ENCODE measurements around the gene ZNF747.
"Not testable (repeated sequence)": the region's sequence is repeated elsewhere in the genome, so short reads cannot be mapped to it uniquely, and the experiment has no call there.

Gene ZNF747

DNA sequence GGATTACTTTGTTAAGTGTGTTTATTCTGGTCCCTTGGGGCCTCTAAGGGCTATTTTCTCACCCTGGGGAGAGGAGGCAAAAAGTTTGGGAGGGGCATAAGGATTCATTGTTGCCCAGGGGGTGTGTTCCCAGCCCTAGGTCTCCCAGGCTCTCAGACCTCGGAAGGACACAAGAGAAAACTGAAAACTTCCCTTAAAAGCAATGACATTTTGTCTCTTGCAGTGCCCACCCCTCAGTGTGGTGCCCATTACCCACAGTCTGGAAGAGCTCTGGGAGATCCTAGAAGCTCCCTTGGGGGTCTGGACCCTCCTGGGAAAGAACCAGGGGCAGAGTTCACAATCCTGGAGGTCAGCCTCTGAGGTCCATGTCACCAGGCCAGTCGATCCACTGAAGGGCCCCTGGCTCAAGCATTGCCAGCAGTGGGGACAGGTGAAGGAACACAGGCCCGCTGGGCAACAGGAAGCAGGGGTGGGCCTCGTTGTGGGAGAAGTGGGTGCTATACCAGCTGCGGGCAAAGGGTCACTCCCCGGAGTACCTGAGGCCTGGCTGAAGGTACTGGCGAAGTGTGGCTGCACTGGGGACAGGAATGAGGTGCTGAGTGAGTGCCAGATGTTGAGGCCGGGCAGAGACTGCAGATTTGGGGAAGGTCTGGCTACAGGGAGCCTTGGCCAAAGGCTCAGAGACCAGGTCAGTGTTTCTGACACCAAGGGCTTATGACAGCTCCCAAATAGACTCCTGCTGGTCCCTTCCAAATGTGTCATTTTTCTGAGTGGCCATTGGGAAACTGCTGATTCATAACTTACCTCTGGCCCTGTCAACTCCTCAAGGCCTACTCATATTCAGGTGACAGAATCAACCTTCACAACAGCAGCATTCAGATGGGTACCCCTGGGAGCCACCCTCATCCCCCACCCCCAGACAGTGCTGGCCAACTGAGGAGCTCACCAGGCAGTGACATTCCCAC, 4.6 kb upstream of the ZNF747 start:
- H3K4me3 ChIP-seq = no peak overlapping the region
- DNase-seq = no peak
- intact Hi-C loops (cut with DNase I; ENCODE audit: low total_unique reads) = no loop called here
- no peak overlapping the region for H3K27ac ChIP-seq
- no peaks in the 10 kb centered on the region for H3K9me3 ChIP-seq
- peaks cover 0 to 17% (median 7%) of the 10 kb centered on the region in 4 donors for H3K4me1 ChIP-seq
- H3K27me3 ChIP-seq = no peaks in the 10 kb centered on the region
- no peaks in the 10 kb centered on the region for H3K36me3 ChIP-seq
- TF ChIP-seq, protein P1, sequence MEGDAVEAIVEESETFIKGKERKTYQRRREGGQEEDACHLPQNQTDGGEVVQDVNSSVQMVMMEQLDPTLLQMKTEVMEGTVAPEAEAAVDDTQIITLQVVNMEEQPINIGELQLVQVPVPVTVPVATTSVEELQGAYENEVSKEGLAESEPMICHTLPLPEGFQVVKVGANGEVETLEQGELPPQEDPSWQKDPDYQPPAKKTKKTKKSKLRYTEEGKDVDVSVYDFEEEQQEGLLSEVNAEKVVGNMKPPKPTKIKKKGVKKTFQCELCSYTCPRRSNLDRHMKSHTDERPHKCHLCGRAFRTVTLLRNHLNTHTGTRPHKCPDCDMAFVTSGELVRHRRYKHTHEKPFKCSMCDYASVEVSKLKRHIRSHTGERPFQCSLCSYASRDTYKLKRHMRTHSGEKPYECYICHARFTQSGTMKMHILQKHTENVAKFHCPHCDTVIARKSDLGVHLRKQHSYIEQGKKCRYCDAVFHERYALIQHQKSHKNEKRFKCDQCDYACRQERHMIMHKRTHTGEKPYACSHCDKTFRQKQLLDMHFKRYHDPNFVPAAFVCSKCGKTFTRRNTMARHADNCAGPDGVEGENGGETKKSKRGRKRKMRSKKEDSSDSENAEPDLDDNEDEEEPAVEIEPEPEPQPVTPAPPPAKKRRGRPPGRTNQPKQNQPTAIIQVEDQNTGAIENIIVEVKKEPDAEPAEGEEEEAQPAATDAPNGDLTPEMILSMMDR (IDR thresholded peaks at IDR 0.05) = no peak

DNA sequence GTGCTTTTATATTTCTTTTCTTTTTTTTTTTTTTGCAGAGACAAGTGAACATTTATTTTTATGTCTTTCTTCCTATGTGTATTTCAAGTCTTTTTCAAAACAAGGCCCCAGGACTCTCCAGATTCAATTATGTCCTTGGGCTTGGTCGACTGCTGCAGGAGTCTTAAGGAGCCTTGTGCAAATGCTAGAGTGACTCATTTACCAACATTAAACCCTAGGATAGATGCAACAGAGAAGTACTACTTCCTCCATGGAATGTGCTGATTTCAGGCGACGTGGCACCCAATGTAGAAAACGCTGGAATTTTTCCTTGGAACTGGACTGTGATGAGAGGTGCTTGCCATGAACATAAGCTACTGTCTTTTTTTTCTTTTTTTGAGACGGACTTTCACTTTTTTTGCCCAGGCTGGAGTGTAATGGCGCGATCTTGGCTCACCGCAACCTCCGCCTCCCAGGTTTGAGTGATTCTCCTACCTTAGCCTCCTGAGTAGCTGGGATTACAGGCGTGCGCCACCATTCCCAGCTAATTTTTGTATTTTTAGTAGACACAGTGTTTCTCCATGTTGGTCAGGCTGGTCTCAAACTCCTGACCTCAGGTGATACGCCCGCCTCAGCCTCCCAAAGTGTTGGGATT, 1.9 kb upstream of the ZNF747 start:
- intact Hi-C loops (cut with DNase I; ENCODE audit: low total_unique reads); DNase-seq: not testable (repeated sequence)
- H3K27ac ChIP-seq = peak overlapping the region in 1 of 2 donors; percentile 99

DNA sequence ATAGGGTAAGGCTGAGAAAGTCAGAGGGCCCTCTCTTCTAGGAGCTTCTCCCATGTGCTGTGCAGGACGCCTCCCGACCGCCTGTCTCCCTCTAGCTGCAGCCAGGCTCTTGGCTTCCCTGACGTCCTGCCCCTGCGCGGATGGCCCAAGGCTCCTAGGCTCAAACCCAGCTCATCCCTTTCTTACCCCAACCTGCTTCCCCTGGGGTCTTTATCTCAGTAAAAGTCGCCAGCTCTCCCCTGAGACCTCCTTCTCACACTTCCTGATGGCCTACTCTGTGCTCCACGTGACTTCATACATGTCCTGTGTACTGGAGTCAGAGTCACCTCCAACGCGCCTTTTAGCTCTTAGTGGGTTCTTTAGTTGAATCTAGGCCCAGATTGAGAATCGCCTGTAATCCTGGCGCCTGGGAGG, 1.1 kb upstream of the ZNF747 start:
- Histone ChIP-seq H3K4me1 (peaks cover 0 to 37% (median 21%) of the 10 kb centered on the region in 4 donors), H3K4me3 (peak overlapping the region; percentile 75 to 83), H3K27ac (peak overlapping the region; percentile 94 to 99), H3K36me3 (peaks cover 11 to 26% (median 21%) of the 10 kb centered on the region in 3 donors), H3K27me3 (no peaks in the 10 kb centered on the region), H3K9me3 (no peaks in the 10 kb centered on the region)
- TF ChIP-seq, protein P1 (IDR thresholded peaks at IDR 0.05) = peak; percentile 42 to 53
- DNase-seq = peak; percentile 72 to 84
- intact Hi-C loops (cut with DNase I; ENCODE audit: low total_unique reads) = no loop called here

More for the DNA sequence above, 1.9 kb upstream of the ZNF747 start:
- H3K9me3 ChIP-seq, H3K27me3 ChIP-seq, H3K4me3 ChIP-seq: not testable (repeated sequence)
- Histone ChIP-seq H3K36me3 (peaks cover 11 to 19% (median 14%) of the 10 kb centered on the region in 3 donors), H3K4me1 (peaks cover 0 to 37% (median 21%) of the 10 kb centered on the region in 4 donors)

DNA sequence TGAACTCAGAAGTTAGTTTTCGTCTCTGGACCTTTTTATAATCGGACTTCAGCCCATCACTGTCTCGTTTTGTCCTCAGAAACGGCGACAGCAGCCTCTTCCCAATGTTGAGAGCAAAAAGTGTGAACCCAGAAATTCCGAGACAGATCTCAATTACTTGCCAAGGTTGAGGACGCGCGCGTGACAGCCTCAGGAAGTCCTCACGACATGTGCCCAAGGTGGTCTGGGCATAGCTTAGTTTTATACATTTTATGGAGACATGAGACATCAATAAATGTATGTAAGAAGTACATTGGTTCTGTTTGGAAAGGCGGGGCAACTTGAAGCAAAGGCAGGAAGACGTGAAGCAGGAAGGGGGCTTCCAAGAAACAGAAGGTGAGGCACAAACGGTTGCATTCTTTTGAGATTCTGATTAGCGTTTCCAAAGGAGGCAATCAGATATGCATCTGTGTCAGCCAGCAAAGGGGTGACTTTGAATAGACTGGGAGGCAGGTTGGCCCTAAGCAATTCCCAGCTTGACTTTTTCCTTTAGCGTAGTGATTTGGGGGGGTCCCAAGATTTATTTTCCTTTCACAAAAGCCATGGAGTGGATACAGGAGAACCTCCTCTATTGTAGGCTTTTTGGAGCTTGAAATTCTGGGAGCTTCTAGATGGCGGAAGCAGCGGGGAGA, 583 bp upstream of the ZNF747 start:
- DNase-seq = no peak
- Histone ChIP-seq H3K9me3 (no peaks in the 10 kb centered on the region), H3K27ac (peak overlapping the region; percentile 94 to 99), H3K4me3 (peak overlapping the region; percentile 75 to 83), H3K27me3 (no peaks in the 10 kb centered on the region), H3K4me1 (peaks cover 0 to 37% (median 21%) of the 10 kb centered on the region in 4 donors), H3K36me3 (peaks cover 11 to 31% (median 25%) of the 10 kb centered on the region in 3 donors)
- intact Hi-C loops (cut with DNase I; ENCODE audit: low total_unique reads) = no loop called here
- TF ChIP-seq, protein P1 (IDR thresholded peaks at IDR 0.05) = no peak

DNA sequence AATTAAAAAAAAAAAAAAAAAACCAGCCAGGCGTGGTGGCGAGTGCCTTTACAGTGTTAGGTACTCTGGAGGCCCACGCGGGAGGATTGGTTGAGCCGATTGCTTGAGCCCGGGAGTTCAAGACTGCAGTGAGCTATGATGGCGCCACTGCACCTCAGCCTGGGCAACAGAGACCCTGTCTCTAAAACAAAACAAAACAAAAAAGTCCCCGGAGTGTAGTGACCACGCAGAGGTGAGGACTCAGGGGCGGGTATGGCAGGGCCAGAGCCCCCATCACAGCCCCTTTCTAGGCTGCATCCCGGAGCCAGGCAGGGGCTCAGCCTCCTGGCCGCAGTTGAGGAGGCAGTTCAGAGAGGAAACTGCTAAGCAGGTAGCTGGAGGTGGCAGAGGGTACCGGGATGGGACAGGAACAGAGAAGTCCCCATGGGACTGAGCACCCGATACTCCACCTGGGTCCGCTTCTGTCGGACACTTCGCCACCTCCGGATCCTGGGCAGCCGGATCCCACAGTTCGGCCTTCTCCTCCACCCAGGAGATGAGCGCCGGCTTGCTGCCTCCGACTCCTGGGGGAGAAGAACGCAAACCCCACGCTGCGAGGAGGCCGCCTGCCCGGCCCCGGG, 800 bp downstream of the ZNF747 start:
- peak overlapping the region; percentile 94 to 99 for H3K27ac ChIP-seq
- H3K4me1 ChIP-seq = peaks cover 0 to 43% (median 21%) of the 10 kb centered on the region in 4 donors
- intact Hi-C loops (cut with DNase I; ENCODE audit: low total_unique reads) = loop anchor here (5.0 kb wide), 1 partner anchor 163 kb away; the partner anchor contains the start of gene SRCAP
- no peaks in the 10 kb centered on the region for H3K9me3 ChIP-seq
- DNase-seq = no peak
- peaks cover 11 to 33% (median 25%) of the 10 kb centered on the region in 3 donors for H3K36me3 ChIP-seq
- H3K27me3 ChIP-seq = no peaks in the 10 kb centered on the region
- TF ChIP-seq, protein P1 (IDR thresholded peaks at IDR 0.05) = no peak
- H3K4me3 ChIP-seq = peak overlapping the region; percentile 75 to 83
